Lower lobe of right lung (tissue), 2 donors: ENCODE measurements around the gene TCTN1. TPM values are rescaled to one million over a fixed set of nuclear protein-coding genes. Genes with fewer than 3 reads are reported as not detected.

Experiments used
- ATAC-seq, 2 donors: fragments of 200-7000 bp; cut with Tn5 transposase; one replicate each; pipeline ENCODE4 v1.9.1; 2020 to 2022; ENCODE audit warnings: mild to moderate bottlenecking in 2 of 2, moderate library complexity in 2 of 2
- DNase-seq: peaks from one replicate; pipeline ENCODE4 v3.0.0-alpha.2; 2020
- H3K27ac ChIP-seq: fragments of 200-600 bp; one replicate; pipeline ENCODE4 v1.8.0; 2022
- H3K27me3 ChIP-seq: fragments of 200-600 bp; one replicate; pipeline ENCODE4 v1.8.0; 2022; ENCODE audit warnings: low read depth
- H3K36me3 ChIP-seq: fragments of 200-600 bp; one replicate; pipeline ENCODE4 v1.8.0; 2022; ENCODE audit warnings: mild to moderate bottlenecking
- H3K4me1 ChIP-seq: fragments of 200-600 bp; one replicate; pipeline ENCODE4 v1.8.0; 2022
- H3K4me3 ChIP-seq: fragments of 200-600 bp; one replicate; pipeline ENCODE4 v1.8.0; 2022; ENCODE audit warnings: mild to moderate bottlenecking
- H3K9me3 ChIP-seq: fragments of 200-600 bp; one replicate; pipeline ENCODE4 v1.8.0; 2022
- CTCF ChIP-seq: fragments of 200-600 bp; IDR thresholded peaks from one replicate; pipeline ENCODE4 v1.8.0; 2022; ENCODE audit warnings: antibody characterized with exemption, mild to moderate bottlenecking
- intact Hi-C: fragments of 100-400 bp; cut with DNase I; formaldehyde crosslinking; loops from one replicate; pipeline ENCODE4 v1.11.0; 2022
- total RNA-seq: library from RNA; stranded (reverse); fragmentation: NEBNext Ultra II Directional; extraction: Animal tissue kit (Norgen Biotek cat#: 25700); gene quantifications from one replicate; pipeline ENCODE4 v1.2.1, GENCODE V29; 2021
- donor health status: DM: no; HTN: yes; CAD: no; lungs with severe emphysema.

TCTN1 gene
- total RNA-seq, 1 donor from 2014 or later = 40.1 TPM

DNA sequence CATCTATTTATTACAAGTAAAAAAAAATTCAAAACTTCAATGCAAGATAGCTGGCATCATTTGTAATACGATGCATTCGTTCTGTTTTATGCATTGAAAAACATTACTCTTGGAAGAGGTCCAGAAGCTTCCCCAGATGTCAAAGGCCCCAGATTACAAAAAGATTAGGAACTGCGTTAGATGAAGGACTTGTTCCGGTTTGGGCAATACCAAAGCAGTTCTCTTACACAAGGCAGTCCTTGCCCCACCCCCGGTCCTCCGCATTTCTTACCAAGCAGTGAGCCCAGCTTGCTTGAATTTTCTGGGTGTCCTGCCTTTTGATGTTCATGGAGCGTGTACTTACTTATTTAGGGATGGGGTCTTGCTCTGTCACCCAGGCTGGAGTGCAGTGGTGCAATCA, 79.8 kb downstream of the TCTN1 start:
- peaks cover 25% of the 10 kb centered on the region for H3K4me1 ChIP-seq
- intact Hi-C loops = no loop called here
- H3K9me3 ChIP-seq = no peaks in the 10 kb centered on the region
- no peaks in the 10 kb centered on the region for H3K36me3 ChIP-seq
- DNase-seq (peak; percentile 81), ATAC-seq (peak in 1 of 2 donors; percentile 29)
- H3K4me3 ChIP-seq = no peak overlapping the region
- no peak for TF ChIP-seq CTCF
- H3K27me3 ChIP-seq = no peaks in the 10 kb centered on the region
- H3K27ac ChIP-seq = peak overlapping the region; percentile 69

- no peak for TF ChIP-seq CTCF
- peaks cover 28% of the 10 kb centered on the region for H3K4me1 ChIP-seq
- intact Hi-C loops = no loop called here
- ATAC-seq (peak; percentile 53 to 73), DNase-seq (peak; percentile 75)
- no peaks in the 10 kb centered on the region for H3K9me3 ChIP-seq
- no peaks in the 10 kb centered on the region for H3K27me3 ChIP-seq
- H3K27ac ChIP-seq = peak overlapping the region; percentile 69
- H3K4me3 ChIP-seq = no peak overlapping the region
- H3K36me3 ChIP-seq = no peaks in the 10 kb centered on the region
Observed at GRCh38 chr12:110694330-110694901, 80.5 kb downstream of the TCTN1 start.

GRCh38 chr12:110696283-110696682, 82.4 kb downstream of the TCTN1 start:
- intact Hi-C loops = no loop called here
- ATAC-seq (no peak), DNase-seq (no peak)
- no peak for TF ChIP-seq CTCF
- Histone ChIP-seq H3K4me1 (peaks cover 18% of the 10 kb centered on the region), H3K9me3 (no peaks in the 10 kb centered on the region), H3K36me3 (no peaks in the 10 kb centered on the region), H3K27ac (no peak overlapping the region), H3K4me3 (no peak overlapping the region), H3K27me3 (no peaks in the 10 kb centered on the region)

- no peak overlapping the region for H3K4me3 ChIP-seq
- no peak for TF ChIP-seq CTCF
- intact Hi-C loops = no loop called here
- H3K4me1 ChIP-seq = peaks cover 18% of the 10 kb centered on the region
- H3K27ac ChIP-seq = no peak overlapping the region
- DNase-seq (no peak), ATAC-seq (no peak)
- no peaks in the 10 kb centered on the region for H3K27me3 ChIP-seq
- H3K36me3 ChIP-seq = no peaks in the 10 kb centered on the region
- no peaks in the 10 kb centered on the region for H3K9me3 ChIP-seq
Observed at GRCh38 chr12:110697236-110697635, 83.3 kb downstream of the TCTN1 start.

DNA sequence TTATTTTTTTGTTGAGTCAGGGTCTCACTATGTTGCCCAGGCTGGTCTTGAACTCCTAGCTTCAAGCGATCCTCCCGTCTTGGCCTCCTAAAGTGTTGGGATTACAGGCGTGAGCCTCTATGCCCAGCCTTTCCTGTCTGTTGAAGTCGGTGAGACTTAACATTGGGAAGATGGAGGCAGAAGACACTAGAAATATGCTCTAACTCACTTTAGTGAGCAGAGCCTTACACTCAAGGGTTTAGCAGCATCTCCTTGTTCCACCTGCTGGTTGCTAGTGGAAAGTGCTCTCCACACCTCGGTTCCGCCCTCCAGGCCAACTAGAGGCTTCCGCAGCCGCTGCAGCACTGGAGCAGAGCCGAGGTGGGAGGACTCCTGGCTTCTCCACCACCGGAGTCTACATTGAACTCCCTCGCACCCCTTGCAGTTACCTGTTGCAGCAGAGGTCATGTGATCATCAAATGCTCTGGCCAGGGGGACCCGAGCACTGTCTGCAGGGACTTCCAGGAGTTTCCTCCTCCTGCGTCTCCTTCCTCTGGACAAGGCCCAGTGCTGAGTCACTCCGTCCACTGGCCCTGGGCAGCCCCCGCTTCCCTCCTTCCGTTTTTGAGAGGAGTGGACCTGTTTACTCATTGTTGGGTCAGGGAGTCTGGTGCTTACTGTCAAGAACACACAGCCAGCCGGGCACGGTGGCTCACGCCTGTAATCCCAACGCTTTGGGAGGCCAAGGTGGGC, 84.4 kb downstream of the TCTN1 start:
- H3K9me3 ChIP-seq = no peaks in the 10 kb centered on the region
- peak; percentile 83 for DNase-seq
- H3K4me1 ChIP-seq = peaks cover 18% of the 10 kb centered on the region
- peak; percentile 90 to 93 for ATAC-seq
- H3K4me3 ChIP-seq = peak overlapping the region; percentile 37
- intact Hi-C loops = no loop called here
- peak; percentile 67 for TF ChIP-seq CTCF
- H3K27me3 ChIP-seq = no peaks in the 10 kb centered on the region
- no peak overlapping the region for H3K27ac ChIP-seq
- no peaks in the 10 kb centered on the region for H3K36me3 ChIP-seq

Other genes starting within 250 kb of the TCTN1 start
- 48.1 TPM for gene ANAPC7, start 210.4 kb upstream of the TCTN1 start, total RNA-seq
- gene ARPC3, start 163.8 kb upstream of the TCTN1 start, total RNA-seq = 276 TPM
- gene GPN3, start 145.9 kb upstream of the TCTN1 start, total RNA-seq = 18.9 TPM
- gene FAM216A, start 145.3 kb upstream of the TCTN1 start, total RNA-seq = 3.0 TPM
- 102 TPM for gene VPS29, start 112.0 kb upstream of the TCTN1 start, total RNA-seq
- 1.1 TPM for gene RAD9B, start 111.8 kb upstream of the TCTN1 start, total RNA-seq
- gene PPTC7, start 30.8 kb upstream of the TCTN1 start, total RNA-seq = 23.6 TPM
- 29.2 TPM for gene HVCN1, start 75.0 kb downstream of the TCTN1 start, total RNA-seq
- 97.8 TPM for gene PPP1CC, start 128.8 kb downstream of the TCTN1 start, total RNA-seq
- not detected for gene CCDC63, start 232.9 kb downstream of the TCTN1 start, total RNA-seq